Panc1 (cell line): ENCODE data around the gene RTL5.

Experiments used
- POLR2AphosphoS5 ChIP-seq: IDR thresholded peaks from 2 replicates; pipeline ENCODE4 v1.6.1; 2012; ENCODE audit warnings: mild to moderate bottlenecking, low read depth, low read length, moderate library complexity
- SIN3A ChIP-seq: IDR thresholded peaks from 2 replicates; pipeline ENCODE4 v1.6.1; 2012; ENCODE audit warnings: low read depth, mild to moderate bottlenecking, low read length, moderate library complexity, borderline replicate concordance; ENCODE audit not compliant: insufficient read depth
- TF ChIP-seq, protein P1 (sequence below): fragments of 450-650 bp; IDR thresholded peaks from 2 replicates; pipeline ENCODE4 v1.5.1; 2017; ENCODE audit warnings: mild to moderate bottlenecking
- TF ChIP-seq, protein P2 (sequence below), 2 experiments: IDR thresholded peaks; 2 replicates each; pipeline ENCODE4 v1.6.1; 2011 to 2012; ENCODE audit warnings: low read depth in 2 of 2, control low read depth in 1 of 2, low read length in 1 of 2, mild to moderate bottlenecking in 1 of 2, moderate library complexity in 1 of 2; ENCODE audit not compliant: insufficient read depth in 1 of 2

DNA sequence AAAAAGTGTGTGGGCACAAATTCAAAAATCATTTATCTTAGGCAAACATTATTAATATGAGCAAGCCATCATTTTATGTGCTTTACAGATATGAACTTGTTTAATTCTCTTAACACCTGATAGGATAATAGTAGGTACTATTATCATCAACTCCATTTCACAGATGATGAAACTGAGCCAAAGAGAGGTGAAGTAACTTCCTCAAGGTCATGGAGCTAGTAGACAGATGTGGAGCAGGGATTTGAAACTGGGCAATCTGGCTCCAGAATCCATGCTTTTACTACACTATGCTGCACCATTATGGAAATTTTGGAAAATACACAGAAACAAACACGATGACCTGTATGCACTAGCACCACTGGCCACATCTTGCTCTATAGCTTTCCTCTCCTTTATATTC lies 48.8 kb upstream of the RTL5 start:
- TF ChIP-seq, protein P1, sequence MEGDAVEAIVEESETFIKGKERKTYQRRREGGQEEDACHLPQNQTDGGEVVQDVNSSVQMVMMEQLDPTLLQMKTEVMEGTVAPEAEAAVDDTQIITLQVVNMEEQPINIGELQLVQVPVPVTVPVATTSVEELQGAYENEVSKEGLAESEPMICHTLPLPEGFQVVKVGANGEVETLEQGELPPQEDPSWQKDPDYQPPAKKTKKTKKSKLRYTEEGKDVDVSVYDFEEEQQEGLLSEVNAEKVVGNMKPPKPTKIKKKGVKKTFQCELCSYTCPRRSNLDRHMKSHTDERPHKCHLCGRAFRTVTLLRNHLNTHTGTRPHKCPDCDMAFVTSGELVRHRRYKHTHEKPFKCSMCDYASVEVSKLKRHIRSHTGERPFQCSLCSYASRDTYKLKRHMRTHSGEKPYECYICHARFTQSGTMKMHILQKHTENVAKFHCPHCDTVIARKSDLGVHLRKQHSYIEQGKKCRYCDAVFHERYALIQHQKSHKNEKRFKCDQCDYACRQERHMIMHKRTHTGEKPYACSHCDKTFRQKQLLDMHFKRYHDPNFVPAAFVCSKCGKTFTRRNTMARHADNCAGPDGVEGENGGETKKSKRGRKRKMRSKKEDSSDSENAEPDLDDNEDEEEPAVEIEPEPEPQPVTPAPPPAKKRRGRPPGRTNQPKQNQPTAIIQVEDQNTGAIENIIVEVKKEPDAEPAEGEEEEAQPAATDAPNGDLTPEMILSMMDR: no peak
- no peak for TF ChIP-seq POLR2AphosphoS5
- TF ChIP-seq, protein P2, sequence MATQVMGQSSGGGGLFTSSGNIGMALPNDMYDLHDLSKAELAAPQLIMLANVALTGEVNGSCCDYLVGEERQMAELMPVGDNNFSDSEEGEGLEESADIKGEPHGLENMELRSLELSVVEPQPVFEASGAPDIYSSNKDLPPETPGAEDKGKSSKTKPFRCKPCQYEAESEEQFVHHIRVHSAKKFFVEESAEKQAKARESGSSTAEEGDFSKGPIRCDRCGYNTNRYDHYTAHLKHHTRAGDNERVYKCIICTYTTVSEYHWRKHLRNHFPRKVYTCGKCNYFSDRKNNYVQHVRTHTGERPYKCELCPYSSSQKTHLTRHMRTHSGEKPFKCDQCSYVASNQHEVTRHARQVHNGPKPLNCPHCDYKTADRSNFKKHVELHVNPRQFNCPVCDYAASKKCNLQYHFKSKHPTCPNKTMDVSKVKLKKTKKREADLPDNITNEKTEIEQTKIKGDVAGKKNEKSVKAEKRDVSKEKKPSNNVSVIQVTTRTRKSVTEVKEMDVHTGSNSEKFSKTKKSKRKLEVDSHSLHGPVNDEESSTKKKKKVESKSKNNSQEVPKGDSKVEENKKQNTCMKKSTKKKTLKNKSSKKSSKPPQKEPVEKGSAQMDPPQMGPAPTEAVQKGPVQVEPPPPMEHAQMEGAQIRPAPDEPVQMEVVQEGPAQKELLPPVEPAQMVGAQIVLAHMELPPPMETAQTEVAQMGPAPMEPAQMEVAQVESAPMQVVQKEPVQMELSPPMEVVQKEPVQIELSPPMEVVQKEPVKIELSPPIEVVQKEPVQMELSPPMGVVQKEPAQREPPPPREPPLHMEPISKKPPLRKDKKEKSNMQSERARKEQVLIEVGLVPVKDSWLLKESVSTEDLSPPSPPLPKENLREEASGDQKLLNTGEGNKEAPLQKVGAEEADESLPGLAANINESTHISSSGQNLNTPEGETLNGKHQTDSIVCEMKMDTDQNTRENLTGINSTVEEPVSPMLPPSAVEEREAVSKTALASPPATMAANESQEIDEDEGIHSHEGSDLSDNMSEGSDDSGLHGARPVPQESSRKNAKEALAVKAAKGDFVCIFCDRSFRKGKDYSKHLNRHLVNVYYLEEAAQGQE (IDR thresholded peaks at IDR 0.05; ENCODE audit: insufficient read depth in 1 of 2, low read depth in 2 of 2, low read length in 1 of 2): no peak
- no peak for TF ChIP-seq SIN3A
